Measurements from ENCODE around the gene CDC7. TPM values are rescaled to one million over a fixed set of nuclear protein-coding genes. Genes with fewer than 3 reads are reported as not detected.

Gene CDC7
- total RNA-seq, 1 experiment from 2014 or later: 41.6 TPM

DNA sequence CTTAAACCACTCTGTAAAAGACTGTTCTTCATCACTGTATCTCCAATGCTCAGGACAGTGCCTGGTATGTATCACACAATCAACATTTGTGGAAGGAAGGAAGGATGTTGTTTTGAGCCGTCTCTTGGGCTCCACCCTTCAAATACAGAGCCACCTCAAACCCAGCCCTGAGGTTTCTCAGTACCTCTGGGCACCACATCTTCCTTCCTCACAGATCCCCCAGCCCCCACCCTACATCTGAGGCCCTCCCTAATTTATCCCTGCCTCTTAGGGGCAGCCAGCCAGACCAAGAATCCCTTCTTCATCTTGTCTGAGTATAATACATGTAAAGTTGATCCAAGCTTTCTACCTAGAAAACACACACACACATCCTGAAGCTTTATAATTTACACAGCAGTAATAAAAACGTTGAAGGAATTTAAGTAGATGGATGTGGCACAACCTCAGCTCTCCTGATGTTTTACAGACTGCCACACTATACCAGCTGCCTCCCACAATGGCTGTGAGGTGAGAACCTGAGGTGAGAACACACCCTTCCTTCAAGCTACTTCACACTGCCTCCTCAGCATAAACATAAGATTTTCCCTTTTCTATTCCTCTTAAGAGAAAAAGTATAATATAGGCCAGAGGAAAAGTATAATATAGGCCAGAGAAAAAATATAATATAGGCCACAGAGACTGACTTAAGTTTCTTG is 48.5 kb downstream of the CDC7 start:
- no peak overlapping the region for H3K56ac ChIP-seq (ENCODE audit: insufficient read length, low read depth, low read length)
- H4K20me1 ChIP-seq (ENCODE audit: control insufficient read depth, insufficient read depth, insufficient read length): no peaks in the 10 kb centered on the region
- H4K5ac ChIP-seq (ENCODE audit: insufficient read length, low read depth, low read length): no peak overlapping the region
- no peak overlapping the region for H4K8ac ChIP-seq (replicated peaks; ENCODE audit: insufficient read length, low read depth, low read length)
- H2AFZ ChIP-seq (ENCODE audit: low read length): no peak overlapping the region
- DNase-seq: no peak
- no peak overlapping the region for H2BK120ac ChIP-seq (ENCODE audit: low read depth, low read length, poor library complexity, severe bottlenecking)
- no peak overlapping the region for H3T11ph ChIP-seq (ENCODE audit: low read length)
- H3K9ac ChIP-seq (ENCODE audit: extremely low read depth, insufficient read length, low read length): no peak overlapping the region
- Mint-ChIP-seq H3K4me3 (no peak overlapping the region), H3K9me3 (no peaks in the 10 kb centered on the region; a peak in 1 of 5 replicates), H3K36me3 (ENCODE audit: insufficient read depth in 1 of 3, low read depth in 3 of 3) (peaks cover 0 to 2% (median 0%) of the 10 kb centered on the region in 3 experiments; a peak in 1 of 7 replicates), H3K4me1 (no peaks in the 10 kb centered on the region; a peak in 1 of 4 replicates), H3K27ac (no peak overlapping the region; a peak in 1 of 7 replicates), H3K27me3 (ENCODE audit: low read depth) (no peaks in the 10 kb centered on the region; the same call in 1 of the 2 replicates)
- no peak overlapping the region for H3K4me2 ChIP-seq (ENCODE audit: insufficient read depth, insufficient read length, low read length)
- no peaks in the 10 kb centered on the region for H3K27me3 ChIP-seq (ENCODE audit: insufficient read depth, low read length)
- no peak overlapping the region for H3K23ac ChIP-seq (ENCODE audit: insufficient read length, low read depth, low read length)
- no peaks in the 10 kb centered on the region for H3K79me1 ChIP-seq (ENCODE audit: insufficient read depth, low read depth, low read length, poor library complexity, severe bottlenecking)
- no peaks in the 10 kb centered on the region for H3K79me2 ChIP-seq (ENCODE audit: insufficient read depth, low read length)
- TF ChIP-seq, protein P1, sequence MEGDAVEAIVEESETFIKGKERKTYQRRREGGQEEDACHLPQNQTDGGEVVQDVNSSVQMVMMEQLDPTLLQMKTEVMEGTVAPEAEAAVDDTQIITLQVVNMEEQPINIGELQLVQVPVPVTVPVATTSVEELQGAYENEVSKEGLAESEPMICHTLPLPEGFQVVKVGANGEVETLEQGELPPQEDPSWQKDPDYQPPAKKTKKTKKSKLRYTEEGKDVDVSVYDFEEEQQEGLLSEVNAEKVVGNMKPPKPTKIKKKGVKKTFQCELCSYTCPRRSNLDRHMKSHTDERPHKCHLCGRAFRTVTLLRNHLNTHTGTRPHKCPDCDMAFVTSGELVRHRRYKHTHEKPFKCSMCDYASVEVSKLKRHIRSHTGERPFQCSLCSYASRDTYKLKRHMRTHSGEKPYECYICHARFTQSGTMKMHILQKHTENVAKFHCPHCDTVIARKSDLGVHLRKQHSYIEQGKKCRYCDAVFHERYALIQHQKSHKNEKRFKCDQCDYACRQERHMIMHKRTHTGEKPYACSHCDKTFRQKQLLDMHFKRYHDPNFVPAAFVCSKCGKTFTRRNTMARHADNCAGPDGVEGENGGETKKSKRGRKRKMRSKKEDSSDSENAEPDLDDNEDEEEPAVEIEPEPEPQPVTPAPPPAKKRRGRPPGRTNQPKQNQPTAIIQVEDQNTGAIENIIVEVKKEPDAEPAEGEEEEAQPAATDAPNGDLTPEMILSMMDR (conservative IDR thresholded peaks at IDR 0.05): no peak
- H2BK12ac ChIP-seq (ENCODE audit: insufficient read length, low read depth, low read length): no peak overlapping the region
- no peak overlapping the region for H2BK20ac ChIP-seq (ENCODE audit: low read depth, low read length, poor library complexity, severe bottlenecking)
- no peak overlapping the region for H2BK15ac ChIP-seq (ENCODE audit: low read depth, low read length)
- no peak overlapping the region for H3K18ac ChIP-seq (ENCODE audit: insufficient read length, low read depth, low read length)
- H3K27ac ChIP-seq (ENCODE audit: insufficient read length, low read depth, low read length): no peak overlapping the region
- WGBS (ENCODE audit: extremely low coverage, insufficient read length, low lambda C conversion rate): no CpG with 5 or more reads among the region's 2 CpGs
- no peak overlapping the region for H2BK5ac ChIP-seq (ENCODE audit: insufficient read length, low read length)
- no peak overlapping the region for H2AK5ac ChIP-seq (ENCODE audit: insufficient read length, low read length)
- H3K4me1 ChIP-seq (ENCODE audit: insufficient read depth, low read length): no peaks in the 10 kb centered on the region
- no peaks in the 10 kb centered on the region for H3K9me3 ChIP-seq (ENCODE audit: control insufficient read depth, low read depth, low read length)
- no peaks in the 10 kb centered on the region for H3K23me2 ChIP-seq (ENCODE audit: insufficient read length, low read depth, low read length, poor library complexity, severe bottlenecking)
- no peak overlapping the region for H4K91ac ChIP-seq (ENCODE audit: insufficient read length, low read depth, low read length)
- no peak overlapping the region for H3K14ac ChIP-seq (ENCODE audit: insufficient read depth, low read length)
- H3K4ac ChIP-seq (ENCODE audit: low read depth, low read length): no peak overlapping the region
